GM18951 (cell line): ENCODE results near the gene MPO.

Source experiments
- POLR2A ChIP-seq: IDR thresholded peaks from 4 replicates; pipeline ENCODE4 v1.6.1; 2011; ENCODE audit warnings: mild to moderate bottlenecking; ENCODE audit not compliant: insufficient read length, insufficient read depth; ENCODE audit errors: extremely low read depth
- in situ Hi-C: fragments of 300-500 bp; cut with MboI; formaldehyde crosslinking; loops from one replicate; pipeline ENCODE4 v1.12.0; 2022; ENCODE audit warnings: low sequenced_read_pairs, mixed read lengths, inconsistent platforms; ENCODE audit not compliant: unreplicated experiment

The MPO gene

GRCh38 chr17:58280480-58281217 is at the start of gene MPO:
Gene MPO (minus strand): TSS chr17:58280935. CDS start chr17:58280758, 177 bp downstream.
- TF ChIP-seq POLR2A: no peak
- in situ Hi-C loops: no loop called here

GRCh38 chr17:58329810-58330537 is 49.2 kb upstream of the MPO start:
- in situ Hi-C loops: no loop called here
- TF ChIP-seq POLR2A: no peak

- TF ChIP-seq POLR2A: no peak
- in situ Hi-C loops: no loop called here
Observed at GRCh38 chr17:58329035-58329809, 48.5 kb upstream of the MPO start.

GRCh38 chr17:58328195-58329034 is 47.7 kb upstream of the MPO start, which contains the start of gene TSPOAP1:
Gene TSPOAP1 (minus strand): TSS chr17:58328795. CDS start chr17:58327920, 875 bp downstream.
- in situ Hi-C loops: no loop called here
- TF ChIP-seq POLR2A: no peak

- no peak for TF ChIP-seq POLR2A
- in situ Hi-C loops: no loop called here
Observed at GRCh38 chr17:58327363-58328194, 46.8 kb upstream of the MPO start.

GRCh38 chr17:58326609-58327362 is 46.1 kb upstream of the MPO start:
- TF ChIP-seq POLR2A: no peak
- in situ Hi-C loops: no loop called here

- in situ Hi-C loops: no loop called here
- no peak for TF ChIP-seq POLR2A
Observed at GRCh38 chr17:58325976-58326468, 45.3 kb upstream of the MPO start.

- no peak for TF ChIP-seq POLR2A
- in situ Hi-C loops: no loop called here
Observed at GRCh38 chr17:58325289-58325726, 44.6 kb upstream of the MPO start.

GRCh38 chr17:58324409-58325288 is 43.9 kb upstream of the MPO start:
- in situ Hi-C loops: no loop called here
- TF ChIP-seq POLR2A: no peak

GRCh38 chr17:58324056-58324408 is 43.3 kb upstream of the MPO start:
- in situ Hi-C loops: no loop called here
- no peak for TF ChIP-seq POLR2A
